Pulmonary artery endothelial cell (primary cell): ENCODE results near the gene DZIP1L. TPM values are rescaled to one million over a fixed set of nuclear protein-coding genes. Genes with fewer than 3 reads are reported as not detected.
"Not testable (repeated sequence)": the region's sequence is repeated elsewhere in the genome, so short reads cannot be mapped to it uniquely, and the experiment has no call there.

Experiments used
- DNase-seq: peaks from one replicate; pipeline ENCODE4 v3.0.0-alpha.2; 2011; ENCODE audit warnings: low read depth, low spot score
- total RNA-seq: library from RNA; depleted of rRNA; stranded (reverse); fragments of >200 nt; gene quantifications from 2 replicates; pipeline ENCODE4 v1.2.3, GENCODE V29; 2014

Gene DZIP1L, protein sequence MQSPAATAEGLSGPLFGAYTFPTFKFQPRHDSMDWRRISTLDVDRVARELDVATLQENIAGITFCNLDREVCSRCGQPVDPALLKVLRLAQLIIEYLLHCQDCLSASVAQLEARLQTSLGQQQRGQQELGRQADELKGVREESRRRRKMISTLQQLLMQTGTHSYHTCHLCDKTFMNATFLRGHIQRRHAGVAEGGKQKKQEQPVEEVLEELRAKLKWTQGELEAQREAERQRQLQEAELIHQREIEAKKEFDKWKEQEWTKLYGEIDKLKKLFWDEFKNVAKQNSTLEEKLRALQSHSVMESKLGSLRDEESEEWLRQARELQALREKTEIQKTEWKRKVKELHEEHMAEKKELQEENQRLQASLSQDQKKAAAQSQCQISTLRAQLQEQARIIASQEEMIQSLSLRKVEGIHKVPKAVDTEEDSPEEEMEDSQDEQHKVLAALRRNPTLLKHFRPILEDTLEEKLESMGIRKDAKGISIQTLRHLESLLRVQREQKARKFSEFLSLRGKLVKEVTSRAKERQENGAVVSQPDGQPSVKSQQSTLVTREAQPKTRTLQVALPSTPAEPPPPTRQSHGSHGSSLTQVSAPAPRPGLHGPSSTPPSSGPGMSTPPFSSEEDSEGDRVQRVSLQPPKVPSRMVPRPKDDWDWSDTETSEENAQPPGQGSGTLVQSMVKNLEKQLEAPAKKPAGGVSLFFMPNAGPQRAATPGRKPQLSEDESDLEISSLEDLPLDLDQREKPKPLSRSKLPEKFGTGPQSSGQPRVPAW
- 9.6 and 12.7 TPM in 2 replicates for total RNA-seq

- DNase-seq = no peak
Observed at GRCh38 chr3:138114988-138115971, at the start of gene DZIP1L. TSS of gene DZIP1L (minus strand) at chr3:138115608. CDS start at chr3:138103971, 11,637 bp downstream.

GRCh38 chr3:138165061-138165460 lies 49.7 kb upstream of the DZIP1L start:
- no peak for DNase-seq

GRCh38 chr3:138157743-138158142 lies 42.3 kb upstream of the DZIP1L start:
- DNase-seq = no peak

- no peak for DNase-seq
Observed at GRCh38 chr3:138154534-138154933, 39.1 kb upstream of the DZIP1L start.

DNA sequence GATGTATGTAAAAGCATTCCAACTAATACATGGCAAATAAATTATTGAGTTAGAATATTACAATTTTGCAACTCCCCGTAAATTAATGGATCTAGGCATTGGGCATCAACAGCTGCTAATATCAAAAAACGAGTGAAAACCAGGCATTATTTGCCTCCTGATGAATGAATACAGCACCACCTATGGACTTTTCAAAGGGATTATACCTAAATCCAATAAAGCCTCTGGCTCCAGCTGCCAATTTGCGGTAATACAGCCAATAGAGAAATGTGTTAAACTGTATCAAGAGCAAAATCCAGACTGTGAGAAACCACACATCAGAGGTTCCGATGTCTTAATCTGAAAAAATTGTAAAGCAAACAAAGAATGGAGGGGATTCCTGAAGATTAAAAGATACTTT lies 33.1 kb upstream of the DZIP1L start:
- no peak for DNase-seq

GRCh38 chr3:138142181-138142580 lies 26.8 kb upstream of the DZIP1L start:
- DNase-seq = not testable (repeated sequence)

GRCh38 chr3:138140940-138141339 lies 25.5 kb upstream of the DZIP1L start:
- DNase-seq = no peak

DNA sequence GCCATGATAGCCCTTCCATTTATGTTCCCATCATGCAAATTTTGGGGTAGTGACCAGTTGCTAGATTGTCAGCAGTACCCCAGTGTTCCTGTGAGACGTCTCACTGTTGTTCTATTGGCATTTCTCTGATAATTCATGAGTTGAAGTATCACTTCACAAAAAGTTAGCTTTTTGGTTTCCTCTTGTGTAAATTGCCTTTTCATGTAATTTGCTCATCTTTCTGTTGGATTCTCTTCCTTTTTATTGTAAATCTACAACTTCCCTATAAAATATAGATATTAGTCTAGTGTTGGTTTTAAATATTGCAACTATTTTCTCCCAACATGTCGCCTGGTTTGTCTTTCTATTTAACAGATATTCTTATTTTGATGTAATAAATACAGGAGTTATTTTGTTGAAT lies 24.3 kb upstream of the DZIP1L start:
- DNase-seq = no peak

DNA sequence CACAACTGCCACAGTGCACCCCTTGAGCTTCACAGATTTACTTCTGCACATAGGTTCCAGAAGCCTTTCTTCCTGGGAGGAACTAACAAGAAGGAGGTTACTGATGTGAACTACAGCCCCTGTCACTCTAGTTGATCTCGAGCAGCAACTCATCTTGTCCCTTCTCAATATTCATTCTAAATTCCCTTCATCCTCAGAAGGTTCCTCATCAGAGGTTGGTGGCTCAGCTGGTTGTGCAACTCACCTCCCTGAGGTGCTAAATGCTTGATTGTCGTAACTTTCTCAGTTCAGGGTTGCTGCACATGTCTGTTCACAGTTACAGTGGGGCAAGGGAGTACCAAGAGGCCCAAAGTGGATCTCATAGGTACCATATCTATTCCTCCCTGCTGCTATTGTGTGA lies 22.5 kb upstream of the DZIP1L start:
- DNase-seq = no peak

DNA sequence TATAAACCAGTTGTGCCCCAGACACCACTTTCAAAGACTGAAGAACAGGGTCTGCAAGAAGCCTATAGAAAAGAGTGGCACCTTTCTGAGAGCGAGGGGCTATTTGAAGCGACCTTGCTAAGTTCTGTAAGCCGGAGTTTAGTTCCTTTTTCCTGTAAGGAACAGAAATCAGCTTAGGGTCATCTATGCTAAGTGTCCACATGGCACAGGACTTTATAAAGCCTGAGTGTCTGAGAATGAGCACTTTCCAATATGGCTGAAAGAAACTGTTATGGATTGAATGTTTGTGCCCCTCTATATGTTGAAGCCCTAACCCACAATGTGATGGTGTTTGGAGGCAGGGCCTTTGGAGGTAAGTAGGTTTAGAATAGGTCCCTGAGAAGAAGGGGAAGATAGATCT lies 20.8 kb upstream of the DZIP1L start:
- DNase-seq = no peak

DNA sequence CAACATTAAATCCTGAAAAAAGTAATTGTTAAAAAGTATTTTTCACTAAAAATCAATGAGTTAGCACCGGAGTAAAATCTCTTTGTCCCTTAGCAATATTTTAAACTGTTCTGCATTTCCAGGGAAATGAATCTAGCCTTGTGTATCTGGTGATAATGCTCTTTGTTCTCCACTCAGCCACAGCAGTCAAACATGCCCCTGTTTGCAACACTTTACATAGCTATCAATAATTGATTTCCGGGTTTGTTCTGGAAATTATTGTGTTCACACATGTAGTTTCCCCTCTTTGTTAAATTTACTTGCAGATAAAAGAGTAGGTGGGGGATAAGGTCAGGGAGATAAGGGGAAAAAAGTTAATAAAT lies 20.4 kb upstream of the DZIP1L start:
- no peak for DNase-seq

GRCh38 chr3:138135146-138135832 lies 19.9 kb upstream of the DZIP1L start:
- no peak for DNase-seq

- no peak for DNase-seq
Observed at GRCh38 chr3:138132239-138132638, 16.8 kb upstream of the DZIP1L start, which contains the start of gene A4GNT. TSS of gene A4GNT (minus strand) at chr3:138132390. CDS start at chr3:138131256, 1,134 bp downstream.

DNA sequence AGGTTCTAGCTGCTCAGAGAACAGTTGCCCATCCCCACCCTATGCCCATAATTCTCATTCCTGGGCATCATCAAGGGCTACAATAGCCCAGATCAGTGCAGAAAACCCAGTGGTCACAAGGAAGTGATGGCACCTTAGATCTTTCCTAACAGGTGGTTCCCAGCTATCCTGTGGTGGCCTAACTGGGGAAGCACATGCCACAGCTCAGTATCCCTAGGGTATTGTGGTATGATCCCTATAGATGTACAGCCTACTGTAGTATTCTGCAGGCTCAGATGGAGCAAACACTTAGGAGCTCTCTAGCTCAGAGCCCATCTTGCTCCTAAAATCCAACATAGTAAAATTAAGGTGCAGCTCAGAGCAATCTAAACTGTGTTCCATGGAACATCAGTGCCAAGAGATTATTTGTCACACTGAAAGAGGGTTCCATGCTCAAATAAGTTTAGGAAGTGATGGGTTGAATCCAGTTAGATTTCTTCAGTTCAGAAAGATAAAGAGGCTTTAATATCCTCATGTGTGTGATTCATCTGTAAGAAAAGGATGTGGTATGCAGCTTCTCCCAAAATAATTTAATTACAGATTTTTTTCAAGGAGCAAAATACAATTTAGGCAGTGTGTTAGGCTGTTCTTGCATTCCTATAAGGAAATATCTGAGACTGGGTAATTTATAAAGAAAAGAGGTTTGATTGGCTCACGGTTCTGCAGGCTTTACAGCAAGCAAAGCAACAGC lies 12.4 kb upstream of the DZIP1L start:
- DNase-seq = no peak

GRCh38 chr3:138125548-138126221 lies 10.3 kb upstream of the DZIP1L start:
- no peak for DNase-seq

DNA sequence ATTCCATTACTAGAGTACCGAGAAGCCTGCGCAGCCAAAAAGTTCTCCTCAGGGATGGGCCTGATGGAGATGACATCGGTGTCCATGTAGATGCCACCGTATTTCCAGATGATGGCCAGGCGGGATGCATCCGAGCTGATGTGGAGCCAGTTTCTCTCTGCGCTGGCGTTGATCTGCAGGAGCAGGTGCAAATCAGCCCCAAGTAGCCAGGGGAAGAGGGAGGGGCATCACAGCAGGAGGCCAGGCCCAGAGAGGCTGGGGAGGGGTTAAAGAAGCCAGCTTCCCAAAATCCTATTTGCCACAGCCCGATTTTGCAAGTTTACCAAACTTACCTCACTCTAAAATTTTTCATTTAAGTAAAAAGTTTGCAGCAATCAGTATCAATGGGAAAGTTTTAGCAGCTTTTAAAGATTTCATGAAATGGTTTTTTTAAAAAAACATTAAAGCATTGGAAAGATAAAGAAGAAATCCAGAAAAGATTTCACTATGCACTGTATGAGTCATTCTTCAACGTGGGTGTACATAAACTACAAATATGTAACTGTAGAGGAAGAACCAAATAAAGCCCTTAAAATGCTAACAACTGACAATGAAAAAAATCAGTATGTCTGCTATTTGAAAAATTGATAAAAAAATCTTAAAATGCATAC lies 9.4 kb upstream of the DZIP1L start:
- DNase-seq = no peak

GRCh38 chr3:138124188-138124587 lies 8.8 kb upstream of the DZIP1L start:
- DNase-seq = no peak

DNA sequence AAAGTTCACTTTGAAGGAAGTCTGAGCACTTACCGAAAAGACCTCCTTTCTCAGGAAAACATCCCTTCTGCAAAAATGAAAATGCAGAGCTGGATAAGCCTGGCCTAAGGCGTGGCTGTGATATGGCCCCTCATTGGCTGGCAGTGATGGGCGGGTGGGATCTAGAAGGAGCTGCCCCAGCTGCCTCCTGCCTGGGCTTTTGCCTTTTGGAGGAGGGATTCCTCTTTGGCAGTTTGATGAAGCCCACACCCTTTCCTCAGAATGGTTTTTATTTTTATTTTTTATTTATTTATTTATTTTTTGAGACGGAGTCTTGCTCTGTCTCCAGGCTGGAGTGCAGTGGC lies 4.0 kb upstream of the DZIP1L start:
- DNase-seq = no peak
